NCI-H2029 treated with DMSO at 0.1 percent for 48 hours (cell line): ENCODE data around the gene ZBTB26.
"Not testable (repeated sequence)": the region's sequence is repeated elsewhere in the genome, so short reads cannot be mapped to it uniquely, and the experiment has no call there.

Experiments used
- DNase-seq: peaks from one replicate; lab custom pipeline; 2025; lab: John Stamatoyannopoulos, UW

The ZBTB26 gene

DNA sequence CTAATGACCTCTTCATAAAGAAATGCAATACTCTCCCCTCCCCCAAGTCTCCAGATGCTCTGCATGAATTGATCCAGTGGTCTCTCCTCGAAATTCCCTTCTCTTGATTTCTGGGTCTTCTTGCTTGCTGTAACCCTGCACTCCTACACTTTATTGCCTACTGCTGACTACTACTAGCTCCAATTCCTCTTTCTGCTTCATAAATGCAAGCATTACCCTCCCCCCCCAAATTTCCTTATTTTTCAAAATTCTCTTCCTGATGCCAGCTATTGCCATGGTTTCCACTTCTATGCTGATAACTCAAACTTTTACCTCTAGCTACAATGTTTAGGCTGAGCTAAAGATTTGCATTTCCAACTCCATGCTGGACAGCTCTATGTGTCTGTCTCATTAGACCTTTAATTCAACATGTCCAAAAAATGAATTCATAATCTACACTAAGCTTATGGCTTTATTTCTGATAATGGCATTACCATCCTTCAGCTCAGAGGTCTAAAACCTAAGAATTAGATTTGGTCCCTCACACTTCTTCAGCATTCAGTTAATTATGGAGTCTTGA lies 1.4 kb downstream of the ZBTB26 start:
- no peak for DNase-seq

GRCh38 chr9:122923947-122924346 lies 7.4 kb downstream of the ZBTB26 start:
- DNase-seq: no peak

DNA sequence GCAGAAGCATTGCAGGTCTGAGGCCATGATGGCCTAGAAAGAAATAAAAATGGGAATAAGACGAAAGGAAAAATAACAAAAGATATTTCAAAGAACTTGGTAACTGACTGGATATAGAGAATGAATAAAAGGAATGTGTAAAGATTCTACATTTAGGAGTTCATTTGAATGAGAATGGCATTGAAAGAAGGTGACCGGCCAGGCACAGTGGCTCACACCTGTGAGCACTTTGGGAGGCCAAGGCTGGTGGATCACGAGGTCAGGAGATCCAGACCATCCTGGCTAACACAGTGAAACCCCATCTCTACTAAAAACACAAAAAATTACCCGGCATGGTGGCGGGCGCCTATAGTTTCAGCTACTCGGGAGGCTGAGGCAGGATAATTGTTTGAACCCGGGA lies 8.6 kb downstream of the ZBTB26 start:
- no peak for DNase-seq

GRCh38 chr9:122918310-122918709 lies 13.0 kb downstream of the ZBTB26 start:
- no peak for DNase-seq

- DNase-seq: peak; percentile 76
These were observed 18.2 kb downstream of the ZBTB26 start, which contains the start of gene ZBTB6 for GRCh38 chr9:122912964-122913673. ZBTB6 (minus strand) TSS chr9:122913323; CDS start chr9:122912072, 1,251 bp downstream.

DNA sequence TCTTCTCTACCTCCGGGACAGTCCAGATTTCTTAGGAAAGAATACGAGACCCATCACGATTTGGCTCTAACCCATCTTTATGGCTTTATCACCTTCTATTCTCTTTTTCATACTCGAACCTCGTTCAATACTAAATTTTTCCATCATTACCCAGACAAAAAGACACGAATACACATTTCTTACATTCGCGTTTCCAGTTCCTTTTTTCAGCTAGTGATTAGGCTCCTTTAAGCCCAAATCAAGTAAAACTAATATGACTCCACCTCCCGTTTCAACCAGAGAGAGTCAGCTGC lies 18.7 kb downstream of the ZBTB26 start:
- no peak for DNase-seq

DNA sequence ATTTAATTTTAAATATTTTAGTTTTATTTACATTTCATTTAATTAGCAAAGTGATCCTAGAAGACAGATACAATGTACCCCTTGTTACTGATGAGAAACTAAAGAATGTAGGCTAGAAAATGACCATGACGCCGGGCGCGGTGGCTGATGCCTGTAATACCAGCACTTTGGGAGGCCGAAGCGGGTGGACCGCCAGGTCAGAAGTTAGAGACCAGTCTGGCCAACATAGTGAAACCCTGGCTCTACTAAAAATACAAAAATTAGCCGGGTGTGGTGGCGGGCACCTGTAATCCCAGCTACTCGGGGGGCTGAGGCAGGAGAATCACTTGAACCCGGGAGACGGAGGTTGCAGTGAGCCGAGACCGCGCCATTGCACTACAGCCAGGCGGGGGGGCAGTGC lies 25.2 kb downstream of the ZBTB26 start:
- DNase-seq: not testable (repeated sequence)

DNA sequence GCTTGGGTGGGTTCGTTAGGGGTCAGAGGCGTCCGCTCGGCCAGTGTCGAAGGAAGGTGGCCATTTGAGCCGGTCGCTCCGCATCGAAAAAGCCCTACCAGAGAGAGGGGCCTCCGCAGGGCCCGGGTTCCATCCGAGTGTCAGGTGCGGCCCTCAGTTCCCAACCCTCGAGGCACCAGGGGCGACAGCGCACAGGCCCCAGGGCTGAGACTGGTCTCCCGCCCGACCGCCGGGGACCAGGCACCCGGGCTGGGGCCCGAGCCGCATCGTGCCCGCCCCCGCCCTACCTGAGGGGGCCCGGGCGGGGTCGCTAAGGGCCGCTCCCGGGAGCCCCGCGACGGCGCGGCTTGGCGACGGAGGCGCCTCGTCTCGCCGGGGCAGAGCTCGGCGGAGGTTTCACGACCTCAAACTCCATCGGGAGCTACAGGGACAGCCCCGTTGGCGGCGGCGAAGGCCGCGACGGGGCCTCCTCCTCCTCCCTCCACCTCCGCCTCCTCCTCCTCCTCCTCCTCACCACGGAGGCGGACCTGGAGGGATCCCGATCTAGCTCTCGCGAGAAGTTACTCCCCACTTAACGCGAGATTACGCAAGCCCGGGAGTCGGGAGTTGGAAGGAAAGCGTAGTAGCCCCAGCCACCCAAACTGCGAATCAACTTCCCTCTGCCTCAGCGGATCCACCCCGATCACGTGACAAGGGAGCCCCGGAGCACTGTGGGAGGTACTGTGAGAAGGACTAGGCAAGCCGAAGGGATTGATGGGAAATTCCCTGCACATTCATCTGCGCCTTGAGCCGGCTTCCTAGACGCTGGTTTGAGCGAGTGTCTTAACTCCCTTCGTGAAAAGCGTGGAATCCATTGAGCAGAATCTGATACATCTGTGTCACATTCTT lies 26.2 kb downstream of the ZBTB26 start, which contains the start of gene RC3H2:
Gene RC3H2 (minus strand): TSS at position 537 of the 888 bp plus-strand sequence. CDS start 7,850 bp downstream, outside the sequence.
- peak; percentile 98 for DNase-seq

DNA sequence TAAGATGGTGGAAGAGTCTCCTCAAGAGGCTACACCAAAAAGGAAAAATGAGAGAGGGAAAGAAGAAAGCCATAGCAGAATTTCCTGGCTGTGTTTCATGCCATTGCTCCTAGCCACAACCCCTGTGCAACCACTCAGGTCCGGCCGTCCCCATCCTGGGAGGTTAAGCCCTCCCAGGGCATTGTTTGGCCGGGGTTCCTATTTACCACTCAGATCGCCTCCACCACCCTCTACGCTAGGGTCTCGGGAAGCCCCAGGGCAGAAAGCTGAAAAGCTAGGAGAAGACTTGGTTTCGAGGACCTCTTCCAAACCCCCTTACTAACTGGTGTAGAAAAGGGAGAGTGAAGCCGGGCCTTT lies 26.9 kb downstream of the ZBTB26 start:
- DNase-seq: no peak

GRCh38 chr9:122900791-122901190 lies 30.5 kb downstream of the ZBTB26 start:
- no peak for DNase-seq

DNA sequence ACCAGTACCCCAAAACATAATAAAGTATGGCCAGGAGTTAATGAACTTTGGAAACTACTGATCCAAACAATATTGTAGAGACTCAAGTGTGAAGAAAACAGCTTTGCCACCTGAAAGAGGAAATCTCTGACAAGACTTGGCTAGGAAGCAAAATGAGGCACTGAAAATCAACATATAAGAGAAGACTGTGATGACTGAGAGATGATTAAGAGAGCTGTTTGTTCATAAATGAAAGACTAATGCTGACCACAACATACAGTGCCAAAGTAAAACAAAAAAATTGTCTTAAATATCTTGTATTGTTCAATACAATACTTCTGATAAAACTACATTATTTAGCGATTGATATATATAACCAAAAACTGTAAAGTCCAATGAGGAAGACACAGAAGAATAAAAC lies 33.3 kb downstream of the ZBTB26 start:
- no peak for DNase-seq

DNA sequence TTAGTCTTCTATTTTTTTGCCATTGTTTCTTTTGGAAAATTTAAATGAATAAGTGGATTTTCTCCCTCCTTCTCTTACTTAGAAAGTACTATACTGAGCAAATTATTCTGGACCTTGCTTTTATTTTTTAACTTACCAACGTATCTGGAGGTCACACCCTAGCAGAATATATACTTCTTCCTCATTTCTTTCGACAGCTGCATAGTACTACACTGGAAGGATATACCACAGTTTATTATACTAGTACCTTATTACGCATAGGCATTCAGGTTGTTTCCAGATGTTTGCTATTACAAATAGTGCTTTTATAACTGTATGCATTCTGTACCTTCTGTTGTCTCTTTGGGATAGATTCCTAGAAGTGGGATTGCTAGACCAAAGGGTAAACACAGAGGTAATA lies 42.8 kb downstream of the ZBTB26 start:
- no peak for DNase-seq

GRCh38 chr9:122883125-122883524 lies 48.2 kb downstream of the ZBTB26 start:
- DNase-seq: no peak

DNA sequence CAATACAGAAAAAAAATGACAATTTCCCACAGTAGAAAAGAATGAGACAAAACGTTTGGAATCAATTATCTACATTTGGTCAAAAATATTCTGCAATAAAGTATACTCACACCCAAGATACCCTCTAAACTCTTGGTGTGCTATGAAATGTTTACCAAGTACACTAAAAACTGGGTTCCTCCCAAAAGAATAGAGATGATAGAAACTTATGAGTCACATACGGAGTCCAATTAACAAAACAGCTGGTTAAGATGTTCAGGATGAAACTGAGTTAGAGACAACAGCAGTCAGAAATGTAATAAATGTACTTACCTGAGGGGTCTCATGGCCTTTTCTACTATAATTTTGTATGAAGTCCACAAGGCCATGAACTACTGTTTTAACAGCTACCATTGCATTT lies 51.9 kb downstream of the ZBTB26 start:
- no peak for DNase-seq

DNA sequence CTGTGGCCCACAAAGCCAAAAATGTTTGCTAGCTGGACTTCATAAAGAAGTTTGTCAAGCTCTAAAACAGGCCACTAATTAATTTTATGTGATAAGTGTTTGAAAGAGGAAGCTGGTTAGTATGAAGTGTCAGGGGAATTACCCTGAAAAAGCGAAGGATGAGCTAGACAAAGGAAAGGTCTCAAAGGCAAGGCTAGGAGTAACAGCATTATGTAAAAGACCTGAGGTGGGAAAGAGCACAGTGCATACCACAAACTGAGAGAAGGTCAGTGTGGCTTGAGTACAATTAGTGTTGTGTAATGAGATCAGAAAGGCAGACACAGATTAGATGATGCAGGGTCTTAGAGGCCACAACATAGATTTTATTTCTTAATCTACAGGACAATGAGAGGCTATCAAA lies 55.8 kb downstream of the ZBTB26 start:
- no peak for DNase-seq

DNA sequence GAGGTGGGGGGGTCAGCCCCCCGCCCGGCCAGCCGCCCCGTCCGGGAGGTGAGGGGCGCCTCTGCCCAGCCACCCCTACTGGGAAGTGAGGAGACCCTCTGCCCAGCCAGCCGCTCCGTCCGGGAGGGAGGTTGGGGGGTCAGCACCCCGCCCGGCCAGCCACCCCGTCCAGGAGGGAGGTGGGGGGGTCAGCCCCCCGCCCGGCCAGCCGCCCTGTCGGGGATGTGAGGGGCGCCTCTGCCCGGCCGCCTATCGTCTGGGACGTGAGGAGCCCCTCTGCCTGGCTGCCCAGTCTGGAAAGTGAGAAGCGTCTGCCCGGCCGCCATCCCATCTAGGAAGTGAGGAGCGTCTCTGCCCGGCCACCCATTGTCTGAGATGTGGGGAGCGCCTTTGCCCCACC lies 64.0 kb downstream of the ZBTB26 start:
- not testable (repeated sequence) for DNase-seq

DNA sequence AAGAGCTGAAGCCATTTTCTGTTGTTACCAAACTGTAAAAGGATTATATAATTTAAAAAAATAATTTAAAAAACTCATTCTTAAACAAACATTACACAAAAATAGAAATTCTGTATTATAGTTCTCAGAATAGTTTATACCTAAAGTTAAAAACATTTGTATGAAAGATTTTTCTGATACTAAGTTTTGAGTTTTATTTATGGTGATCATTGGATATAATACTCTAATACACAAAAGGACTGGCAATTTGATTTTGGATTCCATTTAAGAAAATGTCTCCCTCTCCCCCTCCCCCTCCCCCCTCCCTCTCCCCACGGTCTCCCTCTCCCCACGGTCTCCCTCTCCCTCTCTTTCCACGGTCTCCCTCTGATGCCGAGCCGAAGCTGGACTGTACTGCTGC lies 65.2 kb downstream of the ZBTB26 start:
- no peak for DNase-seq
